ENCODE results near the gene NOTCH3. TPM values are rescaled to one million over a fixed set of nuclear protein-coding genes. Genes with fewer than 3 reads are reported as not detected.

NOTCH3 gene
- total and polyA plus RNA-seq, 4 donors = 0.49 to 3.7 (median 2.9) TPM

DNA sequence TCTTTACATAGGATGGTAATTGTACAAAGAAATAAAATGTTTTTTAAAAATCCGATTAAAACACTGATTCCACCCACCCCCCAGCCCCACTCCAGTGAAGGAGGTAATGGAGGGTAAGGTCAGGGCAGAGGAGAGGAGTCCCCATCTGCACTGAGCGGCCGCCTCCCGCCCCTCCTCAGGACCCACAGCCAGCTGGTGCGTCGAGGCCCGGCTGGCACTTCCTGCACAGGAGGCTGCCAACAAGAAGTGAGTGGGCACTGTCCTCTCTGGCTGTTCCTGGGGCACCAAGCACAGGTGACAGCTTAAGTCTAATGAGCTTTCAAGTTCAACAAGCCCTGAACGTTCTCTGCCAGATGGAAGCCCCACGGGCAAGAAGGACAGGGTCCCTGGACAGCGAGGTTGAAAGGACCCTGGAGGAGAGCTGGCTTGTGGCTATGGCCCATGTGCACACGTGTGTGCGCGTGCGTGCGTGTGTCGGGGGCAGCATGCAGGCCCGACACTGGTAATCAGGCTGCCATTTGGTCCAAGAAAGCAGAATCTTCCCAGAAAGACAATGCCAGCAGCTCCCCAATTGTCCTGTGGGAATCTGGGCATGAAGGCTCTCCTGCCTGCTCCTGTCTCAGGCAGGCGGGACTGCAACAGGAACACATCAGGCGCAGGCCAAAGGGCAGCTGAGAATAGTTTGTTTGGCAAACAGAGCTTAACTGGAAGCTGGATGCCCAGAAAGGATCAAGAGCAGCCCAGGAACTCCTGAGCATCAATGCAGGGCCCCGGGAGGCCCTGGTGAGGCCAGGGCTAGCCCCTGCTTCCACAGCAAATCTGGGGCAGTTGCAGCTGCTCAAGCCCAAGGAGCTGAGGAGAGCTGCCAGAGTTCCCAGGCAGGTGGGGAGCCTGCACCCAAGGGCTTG lies 46.6 kb upstream of the NOTCH3 start:
- peaks cover 11 to 26% (median 22%) of the 10 kb centered on the region in 4 donors for H3K4me1 ChIP-seq (ENCODE audit: control insufficient read depth in 4 of 4, insufficient read depth in 4 of 4, low read length in 3 of 4)
- H3K9ac ChIP-seq (ENCODE audit: low read depth in 1 of 2, low read length in 2 of 2) = no peak overlapping the region
- 77% methylated on average over 20 of the region's 20 CpGs for WGBS
- H3K9me3 ChIP-seq (ENCODE audit: control insufficient read depth in 4 of 4, low read length in 3 of 4) = no peaks in the 10 kb centered on the region
- no peak for DNase-seq (ENCODE audit: low spot score)
- peaks cover 8 to 52% (median 22%) of the 10 kb centered on the region in 4 donors for H3K36me3 ChIP-seq (ENCODE audit: control insufficient read depth in 4 of 4, insufficient read depth in 3 of 4, low read depth in 1 of 4, low read length in 3 of 4)
- H3K27me3 ChIP-seq (ENCODE audit: control insufficient read depth in 4 of 4, insufficient read depth in 4 of 4, low read length in 3 of 4) = no peaks in the 10 kb centered on the region
- H3K27ac ChIP-seq (ENCODE audit: low read depth in 1 of 2, low read length in 2 of 2) = peak overlapping the region in 1 of 2 donors; percentile 57
- no peak overlapping the region for H3K4me3 ChIP-seq (ENCODE audit: low read depth in 1 of 3, low read length in 3 of 3)
- peak in 1 of 2 donors; percentile 64 for TF ChIP-seq RAD21 (IDR thresholded peaks at IDR 0.05)
- no peak for TF ChIP-seq FOXA1 (IDR thresholded peaks at IDR 0.05)
- peak; percentile 64 to 66 for TF ChIP-seq HNF4A (conservative IDR thresholded peaks at IDR 0.05)
- no peak for TF ChIP-seq HNF4G (IDR thresholded peaks at IDR 0.05)
- TF ChIP-seq, protein P1, sequence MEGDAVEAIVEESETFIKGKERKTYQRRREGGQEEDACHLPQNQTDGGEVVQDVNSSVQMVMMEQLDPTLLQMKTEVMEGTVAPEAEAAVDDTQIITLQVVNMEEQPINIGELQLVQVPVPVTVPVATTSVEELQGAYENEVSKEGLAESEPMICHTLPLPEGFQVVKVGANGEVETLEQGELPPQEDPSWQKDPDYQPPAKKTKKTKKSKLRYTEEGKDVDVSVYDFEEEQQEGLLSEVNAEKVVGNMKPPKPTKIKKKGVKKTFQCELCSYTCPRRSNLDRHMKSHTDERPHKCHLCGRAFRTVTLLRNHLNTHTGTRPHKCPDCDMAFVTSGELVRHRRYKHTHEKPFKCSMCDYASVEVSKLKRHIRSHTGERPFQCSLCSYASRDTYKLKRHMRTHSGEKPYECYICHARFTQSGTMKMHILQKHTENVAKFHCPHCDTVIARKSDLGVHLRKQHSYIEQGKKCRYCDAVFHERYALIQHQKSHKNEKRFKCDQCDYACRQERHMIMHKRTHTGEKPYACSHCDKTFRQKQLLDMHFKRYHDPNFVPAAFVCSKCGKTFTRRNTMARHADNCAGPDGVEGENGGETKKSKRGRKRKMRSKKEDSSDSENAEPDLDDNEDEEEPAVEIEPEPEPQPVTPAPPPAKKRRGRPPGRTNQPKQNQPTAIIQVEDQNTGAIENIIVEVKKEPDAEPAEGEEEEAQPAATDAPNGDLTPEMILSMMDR (IDR thresholded peaks at IDR 0.05; ENCODE audit: low read depth, low read length, missing input control) = no peak
- no peak for TF ChIP-seq EGR1 (IDR thresholded peaks at IDR 0.05; ENCODE audit: low read depth in 2 of 2)
- no peak for TF ChIP-seq REST (IDR thresholded peaks at IDR 0.05)
- TF ChIP-seq, protein P2, sequence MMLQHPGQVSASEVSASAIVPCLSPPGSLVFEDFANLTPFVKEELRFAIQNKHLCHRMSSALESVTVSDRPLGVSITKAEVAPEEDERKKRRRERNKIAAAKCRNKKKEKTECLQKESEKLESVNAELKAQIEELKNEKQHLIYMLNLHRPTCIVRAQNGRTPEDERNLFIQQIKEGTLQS (IDR thresholded peaks at IDR 0.05) = no peak
- TF ChIP-seq NR2F2 (IDR thresholded peaks at IDR 0.05) = peak; percentile 52
- TF ChIP-seq YY1 (IDR thresholded peaks at IDR 0.05) = no peak
- TF ChIP-seq FOXA2 (IDR thresholded peaks at IDR 0.05) = no peak
- TF ChIP-seq GABPA (IDR thresholded peaks at IDR 0.05 in 1 of 2, conservative IDR thresholded peaks at IDR 0.05 in 1 of 2) = no peak
- no peak for TF ChIP-seq TAF1 (conservative IDR thresholded peaks at IDR 0.05)
- TF ChIP-seq SP1 (IDR thresholded peaks at IDR 0.05) = peak; percentile 48
- TF ChIP-seq ZBTB33 (IDR thresholded peaks at IDR 0.05) = no peak
- no peak for TF ChIP-seq JUND (IDR thresholded peaks at IDR 0.05)
- peak; percentile 21 to 32 for TF ChIP-seq RXRA (IDR thresholded peaks at IDR 0.05)

Measured in liver (tissue), 9 donors.